AG08395 (cell line): ENCODE measurements around the gene CHIA.
A peak's percentile ranks its signal among the peaks of the same experiment; 100 is the strongest.

Experiments
- DNase-seq: peaks from one replicate; pipeline ENCODE4 v3.0.0; 2012; ENCODE audit warnings: mixed read lengths, low spot score

CHIA gene

DNA sequence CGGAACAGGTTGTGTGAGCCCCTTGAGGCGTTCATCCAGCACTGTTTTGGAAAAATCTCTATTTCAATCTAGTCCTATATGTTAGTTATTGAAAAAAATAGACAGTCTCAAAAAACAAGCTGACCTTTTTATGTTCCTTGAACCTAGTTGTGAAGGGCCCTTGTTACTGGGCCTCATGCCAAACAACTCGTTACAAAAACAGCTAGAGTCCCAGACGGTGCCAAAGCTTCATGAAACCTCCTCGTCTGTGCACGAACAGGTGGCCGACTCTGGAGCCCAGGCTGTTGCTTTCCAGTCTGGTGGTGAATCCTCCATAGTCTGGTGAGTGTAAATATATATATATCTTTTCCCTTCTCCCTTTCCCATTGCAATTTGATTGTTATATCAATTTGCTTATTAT is at the start of gene CHIA:
CHIA (plus strand) TSS at position 222 of the 400 bp plus-strand sequence. CDS start 19,617 bp downstream, outside the sequence.
- no peak for DNase-seq

DNA sequence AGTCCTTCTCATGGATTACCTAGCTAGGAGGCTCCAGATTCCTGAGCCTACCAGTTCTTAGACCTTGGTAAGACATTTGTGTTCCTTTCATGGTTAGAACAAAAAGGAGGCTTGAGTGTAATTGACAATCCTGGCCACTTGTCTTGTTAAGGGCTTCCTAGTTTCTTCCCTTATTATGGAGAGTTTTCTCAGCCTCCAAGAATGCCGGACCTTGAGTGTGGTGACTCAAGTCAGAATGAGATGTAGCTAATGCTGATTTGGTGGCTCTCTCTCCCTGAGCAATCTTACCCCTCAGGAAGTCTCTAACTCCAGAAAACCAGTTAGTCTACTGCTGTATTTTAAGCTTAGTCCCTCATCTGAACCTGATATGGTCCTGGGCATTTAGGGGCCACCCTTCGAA is 48.9 kb upstream of the CHIA start:
- DNase-seq = no peak

DNA sequence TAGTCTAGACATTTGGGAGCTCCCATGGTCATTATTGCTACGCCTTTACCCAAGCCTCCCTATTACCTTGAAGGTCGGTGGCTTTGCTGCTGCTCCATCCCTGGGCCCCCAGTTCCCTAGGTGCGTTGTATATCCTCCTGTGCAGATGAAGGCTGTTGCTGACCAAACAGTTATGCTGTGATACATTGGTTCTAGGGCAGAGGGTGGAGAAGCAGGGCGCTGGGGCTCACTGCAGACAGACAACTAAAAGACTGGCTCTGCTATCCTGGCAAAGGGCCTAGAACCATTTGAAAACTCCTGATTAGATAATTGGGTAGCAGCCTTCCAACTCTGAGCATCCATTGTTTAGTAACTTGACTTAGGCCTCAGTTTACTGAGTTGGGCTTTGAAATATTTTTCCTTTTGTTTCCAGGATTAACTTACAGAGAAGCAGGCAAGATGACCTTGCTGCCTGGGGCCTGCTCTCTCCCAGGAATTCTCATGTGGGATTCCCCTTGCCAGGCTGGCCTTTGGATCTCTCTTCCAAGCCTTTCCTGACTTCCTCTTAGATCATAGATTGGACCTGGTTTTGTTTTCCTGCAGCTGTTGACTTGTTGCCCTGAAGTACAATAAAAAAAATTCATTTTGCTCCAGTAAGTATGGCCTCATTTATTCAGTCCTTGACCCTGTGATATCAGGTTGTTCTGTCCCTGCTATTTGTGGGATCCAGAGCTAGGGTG is 47.7 kb upstream of the CHIA start:
- no peak for DNase-seq

DNA sequence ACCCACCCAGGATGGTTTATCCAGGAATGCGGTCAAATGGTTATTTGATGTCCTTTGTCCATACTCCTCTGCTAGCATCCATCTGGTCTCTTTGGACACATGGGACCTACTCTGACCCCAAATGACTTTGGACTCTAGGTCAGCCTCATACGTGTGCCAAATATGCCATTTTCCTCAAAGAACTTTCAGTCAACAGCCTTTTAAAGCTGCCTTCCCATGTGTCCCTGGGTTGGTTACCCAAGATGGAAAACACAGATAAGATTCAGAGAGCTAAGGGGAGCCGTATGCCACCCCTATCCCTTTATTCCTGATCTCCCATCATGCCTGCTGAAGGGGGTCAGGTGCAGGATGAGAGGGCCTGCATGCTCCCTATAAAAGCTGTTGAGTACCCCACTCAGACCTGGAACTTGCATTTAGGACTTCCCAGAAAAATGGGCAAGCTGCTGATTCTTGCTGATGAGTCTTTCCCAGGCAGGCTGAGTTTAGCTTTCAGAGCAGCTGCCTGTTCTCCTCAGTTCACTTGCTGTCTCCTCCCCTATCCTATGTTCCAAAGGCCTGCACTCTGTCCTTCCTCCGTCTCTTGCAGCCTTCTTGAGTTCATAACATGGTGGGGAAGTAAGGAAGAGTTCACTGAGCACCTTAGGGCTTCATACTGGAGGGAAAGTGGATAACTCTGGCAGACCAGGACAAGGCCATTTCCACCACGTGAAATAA is 43.4 kb upstream of the CHIA start:
- DNase-seq = no peak

DNA sequence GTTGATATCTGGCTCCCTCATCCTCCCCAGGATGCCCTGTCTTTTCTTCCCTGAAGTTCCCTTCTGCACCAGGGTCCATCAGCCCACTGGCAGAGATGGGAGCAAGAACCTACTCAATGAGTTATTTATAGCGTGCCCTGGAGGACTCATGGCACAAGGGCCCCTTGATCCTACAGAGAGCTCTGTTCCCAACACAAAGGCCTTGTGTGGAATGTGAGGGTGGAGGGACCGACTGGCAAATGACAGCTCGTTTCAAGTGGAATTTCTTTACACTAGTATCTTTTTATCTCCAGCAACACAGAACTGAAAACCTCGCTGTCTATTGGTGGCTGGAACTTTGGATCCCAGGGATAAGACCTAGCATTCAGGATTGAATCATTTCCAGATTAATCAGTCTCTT is 40.7 kb upstream of the CHIA start:
- DNase-seq = no peak

DNA sequence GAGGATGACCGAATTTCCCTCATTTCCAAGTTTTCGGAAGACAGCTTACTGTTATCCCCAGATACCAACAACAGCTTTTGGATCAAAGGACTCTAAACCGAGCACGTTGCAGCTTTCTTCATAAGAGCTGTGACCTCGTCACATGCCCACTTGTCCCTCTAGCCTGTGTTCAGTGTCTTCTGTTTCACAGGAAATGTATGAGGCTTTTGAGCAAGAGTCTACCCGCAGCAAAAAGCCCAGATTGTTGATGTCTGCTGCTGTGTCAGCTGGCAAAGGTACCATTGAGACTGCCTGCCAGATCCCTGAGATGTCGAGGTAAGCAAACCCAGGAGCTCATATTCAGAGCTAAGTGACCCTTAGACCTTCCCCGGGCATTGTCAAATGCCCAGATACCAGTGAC is 39.1 kb upstream of the CHIA start:
- no peak for DNase-seq

DNA sequence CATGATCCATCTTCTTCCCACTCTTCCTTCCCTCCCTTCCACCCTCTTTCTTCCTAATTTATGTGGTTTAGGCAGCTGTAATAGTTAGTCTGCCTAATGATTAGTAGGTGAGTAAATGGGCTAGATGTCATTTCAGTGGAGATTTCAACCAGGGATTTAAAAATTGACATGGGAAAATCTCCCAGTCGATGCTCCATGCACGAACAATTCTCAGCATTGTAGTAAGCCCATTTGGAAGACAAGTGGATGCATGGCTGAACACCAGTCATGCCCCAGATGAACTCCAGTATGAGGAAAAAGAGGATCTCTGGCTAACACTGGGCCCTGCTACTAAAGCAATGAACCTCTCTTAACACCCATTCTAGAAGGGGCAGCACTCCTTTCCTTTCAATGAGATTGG is 37.9 kb upstream of the CHIA start:
- DNase-seq = no peak

DNA sequence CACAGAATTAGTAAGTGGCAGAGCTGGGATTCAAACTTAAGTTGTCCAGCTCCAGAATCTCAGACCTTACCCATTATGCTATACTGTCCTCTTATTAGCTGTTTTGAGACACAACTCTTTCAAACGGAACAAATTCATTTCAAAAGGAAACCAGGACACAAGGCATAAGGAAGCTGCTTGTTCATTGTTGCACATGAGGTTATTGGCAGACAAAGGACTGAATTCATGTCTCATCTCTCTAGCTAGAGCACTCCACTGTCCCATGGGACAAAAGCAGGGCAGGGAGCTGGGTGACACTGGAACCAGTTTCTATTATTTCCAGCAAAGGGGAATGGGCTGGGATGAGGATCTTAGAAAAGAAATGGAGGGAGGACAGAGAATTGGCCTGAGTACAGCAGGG is 36.8 kb upstream of the CHIA start:
- no peak for DNase-seq

DNA sequence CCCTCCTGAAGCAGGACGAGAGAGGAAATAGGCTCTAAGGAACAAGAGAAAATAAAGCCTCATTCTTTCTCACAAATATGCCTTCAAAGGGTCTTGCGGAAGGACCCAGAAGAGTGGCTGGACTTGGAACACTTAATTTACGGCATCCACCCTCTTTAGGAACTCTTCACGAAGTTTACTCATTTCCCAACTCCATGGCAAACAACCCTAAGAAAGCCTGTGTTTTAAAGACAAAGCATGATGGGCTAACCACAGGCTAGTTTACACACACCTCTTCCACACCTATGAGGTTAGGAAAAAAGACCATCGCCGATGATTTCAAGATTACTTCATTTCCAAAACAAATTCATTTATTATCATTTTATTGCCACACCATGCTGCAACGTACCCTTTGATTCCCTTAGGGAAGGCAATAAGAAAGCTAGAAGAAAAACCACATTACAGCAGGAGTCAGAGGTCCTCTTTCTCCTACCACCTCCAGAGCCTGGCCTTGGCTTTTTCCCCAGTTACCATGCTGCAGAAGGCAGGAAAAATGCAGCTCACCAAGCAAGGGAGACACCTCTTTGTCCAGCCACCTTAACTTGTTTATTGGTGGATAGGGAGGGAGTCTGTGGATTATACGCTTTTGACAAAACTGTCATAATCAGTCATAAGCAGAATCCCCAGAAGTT is 33.5 kb upstream of the CHIA start:
- DNase-seq = no peak

DNA sequence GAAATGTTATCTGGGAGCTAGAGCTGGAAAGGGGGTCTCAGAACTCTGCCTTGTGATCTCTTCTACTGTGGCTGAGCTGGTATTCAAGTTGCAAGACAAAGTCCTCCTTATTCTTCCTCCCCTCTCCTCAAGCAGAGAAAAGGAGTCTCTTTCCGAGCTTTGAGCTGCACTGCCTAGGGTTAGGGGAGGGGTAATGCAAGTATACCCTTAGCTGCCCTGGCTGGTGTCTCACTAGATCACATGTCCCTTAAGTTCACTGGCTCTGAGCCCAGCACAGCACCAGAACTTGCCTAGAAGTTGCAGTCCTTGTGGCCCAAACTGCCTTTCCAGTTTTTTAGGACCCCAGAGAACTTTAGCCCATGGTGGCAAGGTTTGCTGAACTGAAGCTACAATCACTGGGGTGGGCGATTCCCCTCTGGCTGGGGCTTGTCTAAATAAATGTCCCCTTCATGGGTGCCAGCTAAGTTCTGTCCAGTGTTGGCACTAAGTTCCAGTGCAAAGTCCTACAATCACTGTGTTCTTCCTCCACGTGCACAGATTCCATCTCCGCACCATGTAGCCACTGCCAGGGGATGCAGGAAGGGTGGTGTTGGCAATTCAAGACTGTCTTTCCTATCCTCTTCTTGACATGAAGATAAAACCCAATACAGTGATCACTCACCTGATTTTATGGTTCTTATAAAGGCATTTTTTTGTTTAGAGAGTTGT is 22.7 kb upstream of the CHIA start:
- no peak for DNase-seq

DNA sequence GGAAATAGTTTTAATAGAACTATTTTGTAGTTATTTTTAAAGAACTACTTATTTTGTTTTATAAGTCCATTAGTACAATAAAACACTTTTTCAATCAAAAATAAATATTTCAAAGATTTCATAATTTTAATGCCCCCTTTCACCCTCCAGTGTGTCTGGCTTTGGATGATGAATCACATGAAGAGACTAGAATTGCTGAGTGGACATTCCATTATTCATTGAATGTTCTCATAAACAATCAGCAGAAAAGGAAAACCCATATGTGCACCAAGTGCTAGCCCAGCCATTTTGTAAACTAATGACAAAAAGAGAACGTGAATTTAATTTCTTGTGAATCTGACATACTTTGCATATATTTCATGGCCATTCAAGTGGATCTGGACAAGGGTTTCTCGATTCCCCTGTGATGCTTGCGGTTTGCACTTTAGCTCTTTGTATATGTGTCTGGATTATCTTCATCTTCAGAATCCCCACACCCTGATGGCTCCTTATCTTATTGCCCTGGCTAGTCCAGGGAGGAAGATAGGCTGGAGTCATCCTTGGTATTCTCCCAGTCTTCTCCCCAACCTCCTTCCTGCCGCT is 20.7 kb upstream of the CHIA start:
- no peak for DNase-seq

DNA sequence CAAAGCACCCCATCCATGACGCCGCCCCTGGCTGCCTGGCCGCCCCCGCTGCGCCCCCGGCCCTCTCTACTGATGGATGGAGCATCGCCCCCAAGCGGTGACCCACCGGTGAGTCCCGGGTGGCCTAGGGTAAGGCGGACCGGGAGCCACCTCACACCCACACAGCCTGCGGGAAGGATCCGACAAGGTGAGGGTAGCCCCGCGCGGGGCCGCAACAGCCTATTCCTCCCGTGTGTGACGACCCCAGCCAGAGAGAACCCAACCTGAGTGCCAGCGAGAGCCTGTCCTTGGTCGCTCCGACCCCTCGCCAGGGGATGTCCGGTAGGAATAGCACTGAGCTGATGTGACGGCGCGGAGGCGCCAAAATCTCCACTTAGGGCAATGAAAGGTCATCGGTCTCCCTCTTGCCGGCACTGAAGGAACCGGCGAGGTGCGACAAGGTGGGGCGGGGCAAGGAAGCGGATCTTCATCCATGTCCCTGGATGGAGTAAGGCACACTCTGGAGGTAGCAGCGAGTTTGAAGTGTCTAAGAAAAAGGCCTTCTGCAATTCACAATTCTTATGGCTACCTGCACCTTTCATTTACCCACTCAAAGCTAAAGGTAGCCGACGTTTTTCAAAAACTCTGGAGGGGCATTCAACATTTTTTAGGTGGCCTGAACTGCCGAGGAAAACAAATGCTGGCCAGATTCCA is 19.7 kb upstream of the CHIA start:
- DNase-seq = no peak

DNA sequence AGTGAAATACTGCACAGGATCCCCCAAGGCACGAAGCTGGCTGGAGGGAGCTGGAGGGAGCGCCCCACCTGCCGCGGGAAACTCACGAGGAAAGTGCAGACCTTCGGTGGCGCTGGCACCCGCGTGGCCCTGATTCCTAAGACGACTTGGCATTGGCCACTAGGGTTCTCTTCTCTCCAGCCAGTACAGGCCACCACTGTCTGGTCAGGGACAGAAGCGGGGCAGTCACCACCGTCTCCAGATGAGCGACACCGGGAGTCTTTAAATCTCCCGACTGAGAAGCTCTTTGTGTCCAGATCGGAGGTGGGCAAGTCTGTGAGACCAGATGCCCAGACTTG is 19.2 kb upstream of the CHIA start:
- no peak for DNase-seq

DNA sequence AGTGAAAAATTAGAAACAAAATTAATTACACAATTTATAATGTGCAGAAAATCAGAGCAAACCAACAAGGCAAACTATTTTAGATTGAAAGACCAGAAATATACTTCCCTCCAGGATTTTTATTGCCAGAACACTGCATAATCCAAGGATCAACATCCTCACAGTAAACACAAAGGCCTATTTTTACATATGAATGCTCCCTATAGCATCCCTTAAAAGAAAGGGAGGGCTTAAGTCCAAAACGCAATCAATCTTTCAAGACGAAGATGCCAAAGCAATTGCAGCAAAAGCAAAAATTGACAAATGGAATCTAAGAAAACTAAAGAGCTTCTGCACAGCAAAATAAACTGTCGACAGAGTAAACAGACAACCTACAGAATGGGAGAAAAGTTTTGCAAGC is 18.6 kb upstream of the CHIA start:
- no peak for DNase-seq

DNA sequence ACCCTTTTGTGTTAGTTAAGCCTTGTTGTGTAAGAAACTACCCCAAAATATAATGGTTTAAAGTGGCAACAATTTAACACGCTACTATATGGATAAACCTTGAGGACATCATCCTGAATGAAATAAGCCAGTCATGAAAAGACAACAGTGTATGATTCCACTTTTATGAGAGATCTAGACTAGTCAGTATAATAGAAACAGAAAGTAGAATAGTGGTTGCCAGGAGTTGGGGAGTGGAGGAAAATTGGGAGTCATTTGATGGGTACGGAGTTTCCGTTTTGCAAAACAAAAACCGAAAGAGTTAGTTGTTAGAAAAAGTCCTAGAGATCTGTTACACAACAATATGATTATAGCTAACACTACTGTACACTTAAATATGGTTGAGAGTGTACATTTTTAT is 16.0 kb upstream of the CHIA start:
- DNase-seq = no peak

DNA sequence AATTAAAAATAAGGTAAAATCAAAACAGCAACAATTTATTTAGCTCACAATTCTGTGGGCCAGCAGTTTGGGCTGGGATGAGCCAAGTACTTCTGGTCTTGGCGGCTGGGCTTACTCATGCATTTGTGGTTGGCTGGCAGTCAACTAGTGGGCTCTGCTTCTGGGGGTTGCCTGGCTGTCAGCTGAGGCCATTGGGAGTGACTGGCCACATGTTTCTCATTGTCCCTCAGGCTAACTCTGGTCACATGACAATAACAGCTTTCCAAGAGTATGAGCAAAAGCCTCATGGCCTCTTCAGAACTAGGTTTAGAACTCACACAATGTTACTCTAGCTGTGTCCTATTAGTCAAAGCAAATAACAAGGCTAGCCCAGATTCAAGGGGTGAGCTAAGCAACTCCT is 15.6 kb upstream of the CHIA start:
- DNase-seq = peak; percentile 95

DNA sequence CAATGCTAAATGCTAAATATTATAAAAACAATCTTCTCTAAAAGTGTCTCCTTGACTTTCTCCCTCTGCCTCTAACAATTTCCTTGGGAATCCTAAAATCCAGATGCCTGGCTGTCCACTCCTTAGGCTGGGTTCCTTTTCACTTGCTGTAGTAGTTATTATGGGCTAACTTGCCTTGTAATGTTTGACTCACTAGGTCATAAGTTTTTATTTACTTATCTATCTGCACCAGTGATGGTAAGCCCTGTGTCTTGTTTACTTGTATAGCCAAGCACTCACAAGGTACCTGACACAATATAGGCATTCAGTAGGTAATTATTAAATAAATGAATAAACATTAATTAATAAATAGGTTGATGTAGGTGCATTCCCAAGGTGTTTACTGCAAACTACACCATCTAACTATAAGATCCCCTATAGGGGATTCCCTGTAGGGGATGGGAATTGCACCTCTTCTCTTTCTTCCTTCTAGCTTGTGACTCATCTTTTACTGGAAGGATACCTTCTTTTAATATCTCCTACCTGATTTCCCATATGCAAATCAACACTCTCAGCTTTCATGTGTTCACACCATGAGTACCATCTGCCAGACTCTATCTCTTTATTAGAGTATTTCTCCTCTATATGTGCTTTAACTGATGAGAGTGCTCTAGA is 14.7 kb upstream of the CHIA start:
- DNase-seq = no peak

DNA sequence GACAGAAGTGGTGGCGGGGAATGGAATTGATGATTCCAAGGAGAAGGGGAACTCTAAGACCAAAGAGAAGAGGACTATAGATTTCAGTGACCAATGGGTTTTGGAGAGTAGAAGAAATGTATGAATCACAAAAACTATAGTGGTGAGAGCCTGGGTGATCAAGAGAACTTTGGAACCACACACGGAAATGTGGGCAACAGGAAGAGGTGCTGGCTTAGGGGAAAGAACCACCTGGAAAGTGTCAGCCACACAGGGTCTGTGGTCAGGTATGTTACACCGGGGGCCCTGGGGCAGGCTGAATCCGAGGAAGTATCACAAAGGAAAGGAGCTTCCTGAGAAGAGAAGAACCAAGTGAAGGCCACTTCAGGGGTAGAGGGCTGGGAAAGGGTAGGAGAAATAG is 11.5 kb upstream of the CHIA start:
- no peak for DNase-seq

DNA sequence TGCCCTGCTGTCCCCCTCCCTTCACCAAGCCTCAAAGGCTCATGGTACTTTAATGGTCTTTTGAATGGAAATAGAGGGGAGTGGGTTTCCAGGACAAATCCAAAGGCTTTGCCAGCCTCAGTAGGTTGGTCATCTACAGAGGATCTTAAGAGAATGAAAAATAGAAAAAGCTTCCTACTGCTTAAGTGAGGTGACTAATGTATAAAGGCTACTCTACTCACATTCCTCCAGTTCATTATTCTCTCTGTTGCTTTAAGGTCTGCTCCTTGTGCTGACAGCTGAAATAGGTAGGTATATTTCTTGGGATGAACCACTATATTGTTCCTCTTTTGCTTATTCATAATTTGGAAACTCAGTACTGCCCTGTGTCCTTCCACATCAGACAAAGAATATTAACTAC is 10.4 kb upstream of the CHIA start:
- no peak for DNase-seq

DNA sequence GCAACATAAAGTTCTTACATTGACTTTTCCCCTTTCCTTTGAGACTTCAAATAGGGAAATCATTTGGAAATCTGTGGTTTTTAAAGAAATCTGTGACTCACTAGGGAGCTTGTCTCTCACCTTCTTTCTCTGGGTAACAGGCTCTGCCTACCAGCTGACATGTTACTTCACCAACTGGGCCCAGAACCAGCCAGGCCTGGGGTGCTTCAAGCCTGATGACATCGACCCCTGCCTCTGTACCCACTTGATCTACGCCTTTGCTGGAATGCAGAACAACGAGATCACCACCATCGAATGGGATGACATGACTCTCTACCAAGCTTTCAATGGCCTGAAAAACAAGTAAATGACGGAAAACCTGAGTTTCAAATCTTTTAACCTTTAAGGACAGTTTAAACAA is 9.2 kb upstream of the CHIA start:
- DNase-seq = no peak

DNA sequence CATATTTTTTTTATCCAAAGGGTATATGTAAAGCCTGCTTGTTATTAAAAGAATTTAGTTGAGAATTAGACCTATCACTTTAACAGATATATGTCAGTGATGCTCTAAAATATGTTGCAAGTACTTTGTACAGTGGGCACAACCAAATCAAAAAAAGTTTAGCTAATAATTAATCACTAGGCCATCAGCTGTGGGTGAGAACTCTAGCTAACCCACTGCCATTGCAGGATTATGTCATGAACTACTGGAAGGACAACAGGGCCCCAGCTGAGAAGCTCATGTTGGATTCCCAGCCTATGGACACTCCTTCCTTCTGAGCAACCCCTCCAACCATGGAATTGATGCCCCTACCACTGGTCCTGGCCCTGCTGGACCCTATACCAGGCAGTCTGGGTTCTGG is 6.8 kb upstream of the CHIA start:
- no peak for DNase-seq
